Lung microvascular endothelial cell (primary cell): ENCODE measurements around the gene TSPYL2. TPM values are rescaled to one million over a fixed set of nuclear protein-coding genes. Genes with fewer than 3 reads are reported as not detected.

Source experiments
- DNase-seq, 2 donors: peaks; one replicate each; pipeline versions ENCODE4 v3.0.0 to v3.0.0-alpha.2; 2010; ENCODE audit warnings: low read depth in 2 of 2
- total RNA-seq: library from RNA; depleted of rRNA; stranded (reverse); fragments of >200 nt; gene quantifications from 2 replicates; pipeline ENCODE4 v1.2.1, GENCODE V29; 2014

TSPYL2 gene
- 5.4 and 7.7 TPM in 2 replicates for total RNA-seq

DNA sequence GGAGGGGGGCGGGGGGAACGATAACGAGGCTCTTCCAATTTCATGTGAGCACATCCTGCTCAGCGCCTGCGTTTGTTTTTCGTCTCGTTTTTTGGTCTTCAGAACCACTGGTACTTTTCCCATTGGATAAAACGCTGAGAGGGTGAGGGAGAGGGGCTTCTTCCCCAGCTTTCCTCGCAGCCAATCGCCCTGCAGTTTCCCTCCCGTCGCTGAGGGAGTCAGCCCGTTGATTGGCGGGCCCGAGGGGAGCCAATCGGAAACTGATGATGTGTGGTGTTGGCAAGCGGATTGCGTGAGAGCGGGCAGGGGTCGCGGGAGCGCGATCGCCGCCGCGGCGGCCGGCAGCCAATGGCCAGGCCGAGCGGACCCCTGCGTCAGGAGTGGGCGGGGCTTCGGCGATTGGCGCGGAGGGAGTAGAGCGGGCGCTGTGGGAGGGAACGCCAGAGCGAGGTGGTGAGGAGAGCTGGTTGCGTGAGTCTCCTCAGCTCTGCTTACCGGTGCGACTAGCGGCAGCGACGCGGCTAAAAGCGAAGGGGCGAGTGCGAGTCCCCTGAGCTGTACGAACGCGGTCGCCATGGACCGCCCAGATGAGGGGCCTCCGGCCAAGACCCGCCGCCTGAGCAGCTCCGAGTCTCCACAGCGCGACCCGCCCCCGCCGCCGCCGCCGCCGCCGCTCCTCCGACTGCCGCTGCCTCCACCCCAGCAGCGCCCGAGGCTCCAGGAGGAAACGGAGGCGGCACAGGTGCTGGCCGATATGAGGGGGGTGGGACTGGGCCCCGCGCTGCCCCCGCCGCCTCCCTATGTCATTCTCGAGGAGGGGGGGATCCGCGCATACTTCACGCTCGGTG lies at the start of gene TSPYL2:
Gene TSPYL2 (plus strand): TSS at position 443 of the 848 bp plus-strand sequence. CDS start 132 bp downstream, at position 575.
- DNase-seq = peak; percentile 96 to 98

DNA sequence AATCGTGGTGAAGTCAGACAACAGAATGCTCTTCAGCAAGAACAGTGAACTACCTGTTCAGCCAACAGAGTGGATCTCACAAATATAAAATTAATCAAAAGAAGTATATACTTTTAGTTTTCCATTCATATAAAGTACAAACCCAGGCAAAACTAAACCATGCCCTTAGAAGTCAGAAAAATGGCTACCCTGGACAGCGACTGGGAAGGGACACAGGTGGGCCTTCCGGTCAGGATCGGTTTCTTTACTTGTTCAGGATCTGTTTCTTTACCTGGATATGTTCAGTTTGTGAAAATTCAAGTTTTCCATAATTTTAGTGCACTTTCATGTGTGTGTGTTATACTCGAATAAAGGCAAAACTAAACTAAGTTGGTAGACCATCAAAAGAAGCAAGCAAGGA lies 46.0 kb upstream of the TSPYL2 start:
- DNase-seq = no peak

DNA sequence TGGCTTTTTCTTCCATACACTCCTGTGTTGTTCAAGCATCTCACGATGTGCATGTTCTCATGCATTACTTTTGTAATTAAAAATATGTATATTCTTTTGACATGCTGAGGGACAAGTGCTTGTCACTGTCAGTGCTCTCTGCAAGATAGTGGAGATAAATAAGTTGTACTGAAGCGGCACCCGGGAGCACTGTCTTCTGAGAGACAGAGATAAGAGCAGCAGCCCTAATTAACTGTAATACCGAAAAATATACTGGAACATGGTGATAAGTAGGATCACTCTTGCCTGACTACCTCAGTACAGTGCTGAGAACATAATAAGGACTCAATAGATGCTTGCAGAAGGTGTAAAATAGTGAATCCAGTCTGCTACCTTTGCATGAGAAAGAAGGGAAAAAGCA lies 42.9 kb upstream of the TSPYL2 start:
- no peak for DNase-seq

DNA sequence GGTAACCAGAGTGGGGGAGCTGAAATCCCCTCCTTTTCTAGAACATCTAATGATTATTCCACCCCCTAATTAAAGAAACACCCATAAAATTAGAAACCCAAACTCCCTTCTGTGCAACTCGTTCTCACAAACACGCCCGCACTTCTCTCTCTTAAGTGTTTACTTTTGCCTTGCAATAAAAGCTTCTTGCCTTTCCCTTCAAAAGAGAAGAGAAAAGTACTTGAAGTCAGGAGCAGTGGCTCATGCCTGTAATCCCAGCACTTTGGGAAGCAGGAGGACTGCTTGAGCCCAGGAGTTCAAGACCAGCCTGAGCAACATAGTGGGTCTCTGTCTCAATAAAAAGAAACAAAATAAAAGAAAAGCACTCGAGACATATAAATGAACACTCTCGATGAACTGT lies 37.2 kb upstream of the TSPYL2 start:
- no peak for DNase-seq

DNA sequence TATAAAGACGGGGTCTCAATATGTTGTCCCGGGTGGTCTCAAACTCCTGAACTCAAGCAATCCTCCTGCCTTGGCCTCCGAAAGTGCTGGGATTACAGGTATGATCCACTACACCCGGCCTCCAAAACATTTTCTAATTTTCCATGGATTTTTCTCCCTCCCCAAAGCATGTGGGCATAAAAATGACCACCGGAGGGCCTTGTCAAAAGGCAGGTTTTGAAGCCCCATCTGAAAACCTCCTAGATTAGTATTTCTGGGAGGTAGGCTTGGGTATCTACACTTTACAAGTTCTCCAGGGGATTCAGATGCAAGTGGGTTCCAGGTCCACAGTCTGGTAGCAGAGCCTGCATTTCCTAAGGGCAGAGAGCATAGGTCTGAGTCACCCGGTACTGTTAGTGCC lies 34.9 kb upstream of the TSPYL2 start:
- DNase-seq = peak; percentile 19 to 23

DNA sequence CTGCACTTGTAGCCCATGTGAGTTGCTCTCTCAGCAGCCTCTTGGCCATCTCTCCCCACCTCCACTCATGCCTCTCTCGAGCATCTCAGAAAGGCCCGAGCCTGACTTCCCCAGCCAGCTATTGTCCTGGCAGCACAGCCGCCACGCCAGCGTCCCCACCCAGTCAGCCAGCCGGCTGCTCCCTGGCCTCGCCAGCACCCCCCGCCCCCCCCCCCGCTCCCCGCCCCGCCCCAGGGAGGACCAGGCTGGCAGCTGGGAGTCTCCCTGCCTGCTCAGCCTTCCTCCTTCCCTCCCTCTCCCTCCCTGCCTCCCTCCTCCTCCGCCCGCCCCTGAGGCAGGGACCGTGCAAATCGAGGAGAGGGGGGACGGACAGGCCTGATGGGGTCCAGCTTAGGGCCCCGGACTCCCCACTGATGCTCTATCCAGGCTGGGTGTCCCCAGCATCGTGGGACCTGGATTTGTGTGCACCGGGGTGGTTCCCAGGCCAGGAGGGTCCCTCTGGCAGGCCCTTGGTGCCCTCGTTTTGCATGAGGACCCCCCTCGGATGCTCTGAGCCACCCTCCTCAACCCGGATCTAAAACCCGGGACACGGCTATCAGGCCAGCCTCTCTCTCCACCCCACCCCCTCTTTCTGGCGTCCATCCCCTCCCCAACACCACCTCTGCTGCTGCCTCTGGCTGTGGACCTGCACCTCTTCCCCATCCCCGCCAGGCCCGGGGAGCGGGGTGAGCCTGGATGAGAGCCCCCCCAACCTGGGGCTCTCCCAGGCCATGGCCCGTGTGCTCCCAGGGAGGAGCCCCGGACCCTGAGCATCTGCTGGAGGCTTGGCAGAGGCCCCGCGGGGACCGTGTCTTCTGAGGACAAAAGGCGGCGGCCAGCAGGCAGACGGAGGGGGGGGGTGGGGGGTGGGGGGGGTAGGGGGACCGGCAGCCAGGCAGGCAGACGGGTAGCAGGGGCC lies 33.7 kb upstream of the TSPYL2 start, which contains the start of gene GPR173:
Gene GPR173 (plus strand): TSS at position 621 of the 958 bp plus-strand sequence. CDS start 27,833 bp downstream, outside the sequence.
- peak; percentile 40 to 59 for DNase-seq

DNA sequence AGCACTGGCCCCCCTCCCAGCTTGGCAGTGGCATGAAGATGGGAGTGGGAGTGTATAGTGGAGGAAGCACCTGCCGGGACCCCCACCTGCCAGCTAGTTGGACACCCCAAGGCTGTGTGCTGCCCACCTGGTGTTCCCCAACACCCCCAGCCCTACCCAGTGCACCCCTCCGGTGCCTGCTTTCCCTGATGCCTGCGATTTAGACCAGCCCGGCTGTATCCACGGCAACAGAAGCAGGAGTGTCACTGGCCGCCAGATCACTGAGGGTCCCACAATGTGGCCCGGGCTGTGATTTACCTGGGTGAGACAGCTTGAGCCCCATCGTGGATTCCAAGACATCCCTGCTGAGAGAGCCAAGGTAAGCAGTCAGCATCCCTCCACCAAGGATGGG lies 33.0 kb upstream of the TSPYL2 start:
- no peak for DNase-seq

DNA sequence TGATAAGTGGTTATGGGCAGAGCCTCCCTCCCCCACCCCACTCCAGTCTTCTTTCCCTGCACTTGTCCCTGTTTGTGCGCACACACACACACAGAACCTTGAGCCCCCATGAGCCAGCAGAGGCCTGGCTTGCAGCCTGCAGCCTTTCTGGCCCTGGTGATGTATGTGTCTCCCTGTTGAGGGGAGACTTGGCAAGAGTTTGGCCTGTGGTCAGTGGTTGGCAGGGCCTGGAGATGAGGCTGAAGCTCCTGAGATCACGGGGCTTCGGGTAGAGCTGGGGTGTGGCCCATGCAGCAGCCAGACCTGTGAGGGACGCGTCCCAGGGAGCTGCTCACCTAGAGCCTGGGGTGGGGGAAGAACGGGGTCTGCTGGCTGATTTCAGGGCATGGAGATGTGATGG lies 31.3 kb upstream of the TSPYL2 start:
- DNase-seq = no peak

DNA sequence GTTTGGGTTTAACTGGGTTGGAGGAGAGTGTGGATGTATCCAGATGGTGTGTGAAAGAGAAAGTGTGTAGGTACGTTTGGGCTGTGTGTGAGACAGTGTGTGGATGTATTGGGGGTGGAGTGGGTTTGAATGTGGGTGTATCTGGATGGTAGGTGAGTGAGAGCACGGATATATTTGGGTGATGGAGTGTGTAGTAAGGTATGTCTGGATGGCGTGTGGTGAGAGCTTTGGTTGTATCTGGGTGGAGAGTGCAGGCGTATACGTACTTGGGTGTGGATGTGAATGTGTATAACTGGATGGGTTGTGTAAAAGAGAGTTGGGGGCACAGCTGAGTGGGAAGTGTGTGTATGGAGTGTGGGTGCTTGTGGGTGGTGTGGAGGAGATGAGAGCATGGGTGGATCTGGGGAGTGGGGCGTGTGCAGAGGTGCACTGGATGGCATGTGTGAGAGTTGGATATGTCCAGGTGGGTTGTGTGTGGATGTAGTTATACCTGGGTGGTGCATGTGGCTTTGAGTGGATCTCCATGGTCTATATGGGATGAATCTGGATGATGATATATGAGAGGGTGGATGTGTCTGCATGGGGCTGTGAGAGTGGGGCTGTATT lies 26.8 kb upstream of the TSPYL2 start:
- no peak for DNase-seq

DNA sequence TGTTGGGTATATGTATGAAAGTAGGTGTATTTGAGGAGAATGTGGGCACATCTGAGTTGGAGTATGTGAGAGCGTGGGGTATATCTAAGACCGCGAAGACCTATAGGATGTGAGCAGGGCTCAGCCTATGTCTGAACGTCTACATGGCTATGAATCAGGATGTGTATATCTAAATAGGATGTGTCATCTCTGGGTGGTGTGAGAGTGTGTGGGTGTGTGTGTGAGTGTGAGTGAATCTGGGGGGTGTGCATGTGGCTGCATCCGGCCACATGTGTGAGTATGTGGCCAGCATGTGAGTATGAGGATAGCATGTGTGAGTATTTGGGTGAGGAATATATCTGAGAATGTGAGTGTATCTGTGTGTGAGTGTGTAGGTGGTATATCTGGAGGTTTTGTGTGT lies 25.9 kb upstream of the TSPYL2 start:
- no peak for DNase-seq

DNA sequence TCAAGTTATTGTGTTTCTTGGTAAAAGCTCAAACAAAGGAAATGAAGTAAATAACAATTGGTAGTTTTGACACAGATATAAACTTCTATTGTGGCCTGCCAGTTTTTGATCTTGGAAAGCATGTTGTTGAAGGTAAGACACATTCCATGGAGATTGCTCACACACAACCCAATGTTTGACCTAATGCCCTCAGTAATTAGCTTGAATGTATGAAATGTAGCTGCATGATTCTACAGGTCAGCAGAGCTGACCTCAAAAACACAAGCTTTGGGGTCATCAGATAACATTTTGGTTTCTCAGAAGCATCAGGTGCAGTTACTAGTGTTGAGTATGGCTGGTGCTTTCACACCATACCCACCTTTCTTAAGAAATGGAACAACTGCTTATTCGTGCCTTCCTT lies 17.1 kb upstream of the TSPYL2 start:
- DNase-seq = peak in 1 of 2 donors; percentile 29

DNA sequence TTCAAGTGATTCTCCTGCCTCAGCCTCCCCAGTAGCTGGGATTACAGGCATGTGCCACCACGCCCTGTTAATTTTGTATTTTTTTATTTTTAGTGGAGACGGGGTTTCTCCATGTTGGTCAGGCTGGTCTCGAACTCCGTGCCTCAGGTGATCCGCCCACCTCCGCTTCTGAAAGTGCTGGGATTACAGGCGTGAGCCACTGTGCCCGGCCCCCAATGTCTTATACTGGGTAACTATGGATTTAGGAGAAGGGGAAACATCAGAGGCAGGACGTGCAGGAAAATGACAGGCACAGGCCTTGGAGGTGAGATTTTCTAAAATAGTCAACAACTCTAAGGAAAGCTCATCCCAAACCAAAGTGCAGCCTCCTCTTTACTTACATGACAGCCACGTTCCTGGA lies 11.1 kb upstream of the TSPYL2 start:
- DNase-seq = no peak

DNA sequence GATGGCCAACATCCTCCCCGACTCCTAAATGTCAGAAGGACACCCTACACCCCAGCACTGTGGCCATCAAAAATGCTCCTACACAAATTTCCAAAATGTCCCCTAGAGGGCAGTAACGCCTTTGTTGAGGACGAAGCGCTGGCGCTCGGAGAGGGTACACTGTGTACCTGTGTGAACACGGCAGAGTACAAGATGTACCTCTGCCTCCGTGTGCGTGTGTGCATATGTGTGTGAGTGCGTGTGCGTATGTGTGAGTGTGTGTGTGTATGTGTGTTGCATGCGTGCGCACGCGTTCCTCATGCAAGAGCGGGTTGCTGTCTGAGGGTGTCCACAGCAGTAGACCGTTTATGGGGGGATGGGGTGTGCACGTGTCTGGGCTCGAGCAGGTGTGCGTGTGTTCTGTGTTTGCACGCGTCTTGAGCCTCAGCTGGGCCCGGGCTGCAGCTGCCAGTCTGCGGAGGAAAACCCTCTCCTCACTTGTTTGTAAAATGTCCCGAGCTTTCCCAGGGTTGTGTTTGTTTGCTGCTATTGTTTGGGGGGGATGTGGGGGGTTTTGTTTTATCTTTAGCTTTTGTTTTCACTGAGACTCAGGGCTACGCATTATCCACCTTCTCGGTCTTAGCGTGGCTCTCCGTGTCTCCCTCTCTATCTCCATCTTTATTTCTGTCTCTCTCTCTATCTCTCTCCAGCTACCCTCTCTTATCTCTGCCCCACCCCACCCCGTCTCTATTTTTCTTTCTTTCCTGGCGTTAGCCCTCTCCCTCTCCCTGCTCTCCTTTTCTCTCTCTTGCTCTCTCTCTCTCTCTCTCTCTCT lies 10.4 kb upstream of the TSPYL2 start:
- peak; percentile 61 to 77 for DNase-seq

DNA sequence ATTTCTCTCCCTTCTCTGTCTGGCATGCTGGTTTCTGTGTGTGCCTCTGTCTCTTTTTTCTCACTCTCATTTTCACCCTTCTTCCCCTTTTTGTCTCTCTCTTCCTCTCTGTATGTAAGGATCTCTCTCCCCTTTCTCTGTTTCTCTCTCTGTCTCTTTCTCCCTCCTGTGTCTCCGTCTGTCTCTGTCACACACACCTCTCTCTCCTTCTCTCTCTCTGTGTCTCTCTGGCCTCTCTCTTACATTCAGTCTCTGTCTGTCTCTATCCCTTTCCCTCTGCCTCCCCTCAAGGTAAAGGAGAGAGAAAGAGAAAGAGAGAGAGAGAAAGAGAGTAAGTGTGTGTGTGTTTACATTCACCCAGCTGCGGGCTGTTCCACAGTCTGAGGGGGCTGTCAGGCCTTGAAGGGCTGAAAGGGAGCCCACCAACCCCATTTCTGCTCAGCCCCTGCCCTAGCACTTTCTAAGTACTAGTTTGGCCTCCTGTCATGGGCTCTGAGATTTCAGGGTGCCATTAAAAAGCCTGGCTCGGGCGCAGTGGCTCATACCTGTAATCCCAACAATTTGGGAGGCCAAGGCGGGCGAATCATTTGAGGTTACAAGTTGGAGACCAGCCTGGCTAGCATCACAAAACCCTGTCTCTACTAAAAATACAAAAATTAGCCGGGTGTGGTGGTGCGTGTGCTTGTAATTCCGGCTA lies 9.6 kb upstream of the TSPYL2 start:
- DNase-seq = no peak

DNA sequence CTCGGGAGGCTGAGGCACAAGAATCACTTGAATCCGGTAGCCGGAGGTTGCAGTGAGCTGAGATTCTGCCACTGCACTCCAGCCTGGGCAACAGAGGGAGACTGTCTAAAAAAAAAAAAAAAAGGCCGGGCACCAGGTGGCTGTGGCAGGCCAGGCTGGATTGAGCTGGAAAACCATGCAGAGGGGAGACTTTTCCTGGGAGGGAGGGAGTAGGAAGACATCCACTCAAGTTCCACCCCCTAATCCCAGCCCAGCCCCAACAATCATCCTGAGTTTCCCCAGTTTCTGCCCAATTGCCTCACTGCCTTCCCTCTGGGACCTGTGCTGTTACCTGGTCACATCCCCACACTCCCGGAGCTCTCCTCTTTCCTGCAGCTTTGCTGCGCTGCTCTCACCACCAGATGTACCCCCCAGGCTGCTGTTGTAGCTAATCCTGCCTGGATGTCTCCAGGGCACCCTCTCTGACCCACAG lies 9.0 kb upstream of the TSPYL2 start:
- no peak for DNase-seq

DNA sequence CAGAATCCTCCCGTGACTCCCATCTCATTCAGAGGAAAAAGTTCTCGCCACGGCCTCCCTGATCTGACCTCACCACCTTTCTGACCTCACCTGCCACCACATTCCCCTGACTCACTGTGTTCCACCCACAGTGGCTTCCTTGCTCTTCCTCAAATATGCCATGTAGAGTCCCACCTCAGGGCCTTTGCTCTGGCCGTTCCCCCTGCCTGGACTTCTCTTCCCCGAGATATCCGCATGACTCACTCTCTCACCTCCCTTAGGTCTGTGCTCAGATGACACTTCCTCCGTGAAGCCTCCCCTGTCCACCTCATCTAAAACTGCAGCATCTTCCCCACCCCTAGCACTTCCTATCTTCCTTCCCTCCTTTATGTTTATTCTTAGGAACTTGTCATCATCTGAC lies 7.2 kb upstream of the TSPYL2 start:
- no peak for DNase-seq

DNA sequence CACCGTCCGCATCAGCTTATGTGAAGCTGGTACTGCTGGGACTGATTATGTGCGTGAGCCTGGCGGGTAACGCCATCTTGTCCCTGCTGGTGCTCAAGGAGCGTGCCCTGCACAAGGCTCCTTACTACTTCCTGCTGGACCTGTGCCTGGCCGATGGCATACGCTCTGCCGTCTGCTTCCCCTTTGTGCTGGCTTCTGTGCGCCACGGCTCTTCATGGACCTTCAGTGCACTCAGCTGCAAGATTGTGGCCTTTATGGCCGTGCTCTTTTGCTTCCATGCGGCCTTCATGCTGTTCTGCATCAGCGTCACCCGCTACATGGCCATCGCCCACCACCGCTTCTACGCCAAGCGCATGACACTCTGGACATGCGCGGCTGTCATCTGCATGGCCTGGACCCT lies 5.5 kb upstream of the TSPYL2 start:
- DNase-seq = no peak

DNA sequence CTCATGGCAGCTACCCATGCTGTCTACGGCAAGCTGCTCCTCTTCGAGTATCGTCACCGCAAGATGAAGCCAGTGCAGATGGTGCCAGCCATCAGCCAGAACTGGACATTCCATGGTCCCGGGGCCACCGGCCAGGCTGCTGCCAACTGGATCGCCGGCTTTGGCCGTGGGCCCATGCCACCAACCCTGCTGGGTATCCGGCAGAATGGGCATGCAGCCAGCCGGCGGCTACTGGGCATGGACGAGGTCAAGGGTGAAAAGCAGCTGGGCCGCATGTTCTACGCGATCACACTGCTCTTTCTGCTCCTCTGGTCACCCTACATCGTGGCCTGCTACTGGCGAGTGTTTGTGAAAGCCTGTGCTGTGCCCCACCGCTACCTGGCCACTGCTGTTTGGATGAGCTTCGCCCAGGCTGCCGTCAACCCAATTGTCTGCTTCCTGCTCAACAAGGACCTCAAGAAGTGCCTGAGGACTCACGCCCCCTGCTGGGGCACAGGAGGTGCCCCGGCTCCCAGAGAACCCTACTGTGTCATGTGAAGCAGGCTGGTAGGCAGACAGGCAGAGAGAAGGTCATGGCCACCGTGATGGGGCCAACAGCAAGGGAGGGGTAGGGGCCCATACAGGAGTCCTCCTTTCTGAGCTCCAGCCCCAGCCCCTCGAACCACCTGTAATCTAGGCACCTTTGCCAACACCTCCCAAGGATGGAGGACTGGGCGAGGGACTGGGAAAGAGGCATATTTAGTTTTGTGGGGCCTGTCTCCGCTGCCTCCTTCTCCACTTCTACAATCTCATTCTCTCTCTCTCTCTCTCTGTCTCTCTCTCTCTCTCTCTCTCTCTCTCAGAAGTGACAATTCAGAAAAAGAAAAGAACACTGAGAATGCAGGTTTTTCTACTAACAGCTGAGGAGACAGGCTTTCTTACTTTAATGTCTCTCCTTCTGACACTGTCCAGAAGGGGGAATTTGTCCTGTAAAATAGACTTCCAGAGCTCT lies 4.7 kb upstream of the TSPYL2 start:
- no peak for DNase-seq

DNA sequence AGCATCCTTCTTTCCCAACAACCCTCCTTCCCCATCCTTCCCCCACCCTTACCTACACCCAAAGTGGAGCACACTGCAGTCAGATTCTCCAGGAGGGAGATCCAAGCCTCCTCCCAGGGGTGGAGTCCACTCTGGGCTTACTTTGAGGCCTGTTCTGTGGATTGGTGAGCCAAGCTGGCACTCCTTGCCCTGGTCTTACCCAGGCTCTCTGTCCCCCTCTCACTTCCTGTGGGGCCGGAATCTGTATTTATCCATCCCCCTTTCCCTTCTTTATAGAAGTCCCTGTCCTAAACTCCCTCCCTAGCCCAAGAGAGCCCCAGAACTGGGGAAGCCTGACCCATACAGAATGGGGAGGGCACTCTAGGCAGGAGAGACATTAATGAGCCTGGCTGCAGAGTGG lies 3.2 kb upstream of the TSPYL2 start:
- no peak for DNase-seq
